GM12892 (cell line): ENCODE results near the gene ANTXR1.

ENCODE experiments used
- POLR2A ChIP-seq: IDR thresholded peaks from 2 replicates; pipeline ENCODE4 v1.6.1; 2011; ENCODE audit warnings: low read depth, low read length, control low read depth
- TAF1 ChIP-seq: IDR thresholded peaks from 2 replicates; pipeline ENCODE4 v1.6.1; 2011; ENCODE audit warnings: low read depth, mild to moderate bottlenecking, control low read depth, low read length, borderline replicate concordance

DNA sequence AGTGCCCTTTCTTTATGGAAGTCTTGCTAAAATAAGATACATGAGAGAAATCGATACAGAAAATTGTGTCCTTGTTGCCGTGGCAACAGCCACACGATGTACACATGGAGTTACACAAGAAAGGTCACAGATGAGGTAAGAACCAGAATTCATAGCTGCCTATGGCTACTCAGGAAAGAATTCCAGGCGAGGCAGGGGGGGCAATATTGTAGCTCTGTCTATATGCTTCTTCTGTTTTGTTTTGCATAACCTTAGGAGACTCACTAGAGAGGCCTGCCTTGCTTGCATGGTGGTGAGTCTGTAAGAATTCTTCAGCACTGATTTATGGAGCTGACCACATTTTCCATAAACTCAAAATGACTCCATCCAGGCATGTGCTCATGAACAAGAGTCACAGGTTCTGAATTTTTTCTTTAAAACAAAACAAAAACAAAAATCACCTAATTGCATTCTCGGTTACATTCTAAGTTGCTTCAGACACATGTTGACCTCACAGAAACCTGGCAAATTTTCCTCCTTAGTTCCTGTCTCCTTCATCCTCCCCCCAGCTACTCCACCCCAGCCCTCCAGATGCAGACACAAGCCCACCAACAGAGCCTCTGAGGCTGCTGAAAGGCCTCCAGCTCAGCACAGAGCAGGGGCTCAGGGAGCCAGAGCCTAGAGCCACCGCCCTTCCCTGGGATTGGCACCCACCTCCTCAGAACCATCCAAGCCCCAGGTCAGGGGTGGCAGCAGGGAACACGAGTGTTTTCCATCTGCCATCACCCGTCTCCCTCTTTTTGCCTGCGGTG is 183.5 kb downstream of the ANTXR1 start:
- TF ChIP-seq POLR2A, result no peak
- no peak for TF ChIP-seq TAF1
